Endothelial cell of umbilical vein (primary cell): Measurements from ENCODE around the gene RRP1.

ENCODE experiments used
- CTCF ChIP-seq, 2 donors: IDR thresholded peaks; 1 replicate in 1 of 2; 2 replicates in 1 of 2; pipeline ENCODE4 v1.5.1; 2011; ENCODE audit warnings: low read length in 2 of 2, mild to moderate bottlenecking in 2 of 2, moderate library complexity in 2 of 2, control low read depth in 1 of 2, inconsistent platforms in 1 of 2, low read depth in 1 of 2; ENCODE audit not compliant: insufficient read depth in 1 of 2; ENCODE audit errors: extremely low read depth in 1 of 2
- EZH2 ChIP-seq: IDR thresholded peaks from 2 replicates; pipeline ENCODE4 v1.6.1; 2012; ENCODE audit warnings: borderline replicate concordance, low read depth, mild to moderate bottlenecking, moderate library complexity, low read length, inconsistent platforms; ENCODE audit not compliant: severe bottlenecking
- FOS ChIP-seq: IDR thresholded peaks from 2 replicates; pipeline ENCODE4 v1.6.1; 2011; ENCODE audit warnings: mild to moderate bottlenecking, low read length, moderate library complexity, borderline replicate concordance; ENCODE audit not compliant: insufficient read depth

- TF ChIP-seq EZH2 (no peak), CTCF (IDR thresholded peaks at IDR 0.05; ENCODE audit: extremely low read depth in 1 of 2, insufficient read depth in 1 of 2, low read depth in 1 of 2, low read length in 2 of 2) (peak; percentile 79 to 98), FOS (no peak)
Observed at GRCh38 chr21:43789276-43790009, at the start of gene RRP1.
